HepG2 (cell line): ENCODE data around the gene KIAA2012. TPM values are rescaled to one million over a fixed set of nuclear protein-coding genes. Genes with fewer than 3 reads are reported as not detected.
A peak's percentile ranks its signal among the peaks of the same experiment; 100 is the strongest.

Source experiments
- ATAC-seq: fragments of 200-7000 bp; cut with Tn5 transposase; 3 replicates; pipeline ENCODE4 v1.9.1; 2020; ENCODE audit warnings: mild to moderate bottlenecking, moderate library complexity
- BruUV-seq: library from RNA; stranded (reverse); fragments of 400-500 nt; replicated peaks from 2 replicates; lab custom pipeline; 2021; lab: Mats Ljungman, UMichigan
- CTCF ChIA-PET: fragments of 300-600 bp; formaldehyde crosslinking; extraction: SDS; loops from one replicate; lab custom pipeline; 2021; ENCODE audit warnings: low total read pairs, inconsistent platforms, low intra/inter-chr PET ratio; lab: Yijun Ruan, JAX
- POLR2A ChIA-PET: fragments of 350-600 bp; sonication (Branson Sonifier 250); formaldehyde crosslinking; loops from one replicate; lab custom pipeline; 2020; ENCODE audit warnings: antibody characterized with exemption, inconsistent platforms; lab: Yijun Ruan, JAX
- DNase-seq: peaks from one replicate; pipeline ENCODE4 v3.0.0-alpha.2; 2015; ENCODE audit warnings: low spot score
- FAIRE-seq: peaks from 3 replicates; lab custom pipeline; 2011; peaks lifted over from hg19 to GRCh38; lab: Jason Lieb, UNC
- H2AFZ ChIP-seq: one replicate; pipeline ENCODE4 v1.6.1; 2011; ENCODE audit warnings: low read length, inconsistent platforms
- H3K27ac ChIP-seq: fragments of 300-600 bp; 3 replicates; pipeline ENCODE4 v1.8.0; 2011; ENCODE audit warnings: mixed run types, mild to moderate bottlenecking, mixed read lengths, low read length, inconsistent platforms; ENCODE audit not compliant: insufficient read depth; ENCODE audit errors: extremely low read length
- H3K27me3 ChIP-seq, 2 experiments: fragments of 200-600 bp in 1 of 2; 2 replicates in 1 of 2; 3 replicates in 1 of 2; pipeline versions ENCODE4 v1.6.0 to v1.8.0; 2011; ENCODE audit warnings: low read length in 2 of 2, mild to moderate bottlenecking in 2 of 2, moderate library complexity in 2 of 2, inconsistent platforms in 1 of 2; ENCODE audit not compliant: insufficient read depth in 2 of 2, control insufficient read depth in 1 of 2
- H3K36me3 ChIP-seq, 2 experiments: fragments of 200-600 bp in 1 of 2; replicated peaks in 1 of 2; 2 replicates in 1 of 2; 3 replicates in 1 of 2; pipeline versions ENCODE4 v1.5.1 to v1.8.0; 2011; ENCODE audit warnings: low read length in 2 of 2, inconsistent platforms in 1 of 2; ENCODE audit not compliant: insufficient read depth in 2 of 2, control insufficient read depth in 1 of 2
- H3K4me1 ChIP-seq: 2 replicates; pipeline ENCODE4 v1.5.1; 2012; ENCODE audit warnings: low read length, inconsistent platforms; ENCODE audit not compliant: insufficient read depth
- H3K4me2 ChIP-seq: 2 replicates; pipeline ENCODE4 v1.6.0; 2011; ENCODE audit warnings: low read depth, low read length, inconsistent platforms
- H3K4me3 ChIP-seq, 3 experiments: fragments of 200-600 bp in 1 of 3; sonication (generic), shearing (Covaris generic) in 1 of 3; replicated peaks in 1 of 3; 2 replicates each; pipeline ENCODE4 v1.5.1; 2011 to 2016; ENCODE audit warnings: low read length in 3 of 3, inconsistent platforms in 2 of 3, low read depth in 2 of 3, mild to moderate bottlenecking in 2 of 3, control low read depth in 1 of 3, mixed read lengths in 1 of 3; ENCODE audit not compliant: insufficient read depth in 1 of 3
- H3K79me2 ChIP-seq: one replicate; pipeline ENCODE4 v1.6.1; 2011; ENCODE audit warnings: low read length, inconsistent platforms; ENCODE audit not compliant: insufficient read depth
- H3K9ac ChIP-seq: 2 replicates; pipeline ENCODE4 v1.6.0; 2011; ENCODE audit warnings: mild to moderate bottlenecking, low read depth, low read length, inconsistent platforms; ENCODE audit not compliant: insufficient read depth
- H3K9me3 ChIP-seq: 2 replicates; pipeline ENCODE4 v1.5.1; 2012; ENCODE audit warnings: mild to moderate bottlenecking, low read length
- H4K20me1 ChIP-seq: 2 replicates; pipeline ENCODE4 v1.6.0; 2011; ENCODE audit warnings: inconsistent platforms, mild to moderate bottlenecking, low read length, moderate library complexity; ENCODE audit not compliant: insufficient read depth
- PPARG ChIP-seq: conservative IDR thresholded peaks from 2 replicates; pipeline ENCODE4 v1.6.1; 2016; ENCODE audit warnings: missing biosample characterization, missing genetic modification reagents
- STAG1 ChIP-seq: sonication (generic); formaldehyde crosslinking; IDR thresholded peaks from 2 replicates; pipeline ENCODE4 v1.4.0; 2020; ENCODE audit warnings: missing genetic modification reagents
- TOPORS ChIP-seq: sonication (generic); formaldehyde crosslinking; IDR thresholded peaks from 2 replicates; pipeline ENCODE4 v1.8.0; 2023; ENCODE audit warnings: mild to moderate bottlenecking, missing genetic modification reagents
- WGBS: methylation state at CpG from one replicate; pipeline ENCODE4 v1.1.6; 2017; ENCODE audit warnings: low lambda C conversion rate; 5-methylcytosine and 5-hydroxymethylcytosine counted together
- in situ Hi-C: cut with HindIII; loops from 2 replicates; pipeline ENCODE4 v1.10.0; 2017; ENCODE audit warnings: low pct_unique_long_range_greater_than_20kb; ENCODE audit not compliant: extremely low pct_ligation_motif_present
- intact Hi-C: fragments of 100-400 bp; cut with micrococcal nuclease; formaldehyde crosslinking; loops from one replicate; pipeline ENCODE4 v1.10.0; 2022; ENCODE audit not compliant: unreplicated experiment
- polyA plus RNA-seq, 8 experiments: library from polyadenylated mRNA; depleted of rRNA in 3 of 8; stranded (reverse) in 7 of 8; unstranded in 1 of 8; fragments of >200 nt; fragmentation: Illumina TruSeq in 4 of 8; extraction: Trizol in 4 of 8; gene quantifications; 2 replicates each; pipeline versions ENCODE4 v1.2.1 to v1.2.3, GENCODE V29; 2011 to 2016; ENCODE audit warnings: low read depth in 4 of 8, missing spikeins in 1 of 8, mixed read lengths in 1 of 8; ENCODE audit not compliant: insufficient read depth in 1 of 8
- total RNA-seq, 5 experiments: library from RNA; depleted of rRNA; stranded (reverse); fragments of >200 nt; fragmentation: Illumina TruSeq; extraction: Trizol; gene quantifications; 2 replicates each; pipeline ENCODE4 v1.2.3, GENCODE V29; 2016; ENCODE audit warnings: low read depth in 1 of 5
- TF ChIP-seq, protein P1 (sequence below): sonication (generic); formaldehyde crosslinking; IDR thresholded peaks from 2 replicates; pipeline ENCODE4 v1.4.0; 2020; ENCODE audit warnings: mild to moderate bottlenecking, missing genetic modification reagents, borderline replicate concordance
- TF ChIP-seq, protein P2 (sequence below): sonication (generic); formaldehyde crosslinking; IDR thresholded peaks from 2 replicates; pipeline ENCODE4 v1.5.0; 2020; ENCODE audit warnings: mild to moderate bottlenecking, missing genetic modification reagents, moderate library complexity

Gene KIAA2012
- total and polyA plus RNA-seq, 2 of the 13 experiments (the other 11 are each of a cell fraction or from before 2014, with no cell fraction given), result not detected

DNA sequence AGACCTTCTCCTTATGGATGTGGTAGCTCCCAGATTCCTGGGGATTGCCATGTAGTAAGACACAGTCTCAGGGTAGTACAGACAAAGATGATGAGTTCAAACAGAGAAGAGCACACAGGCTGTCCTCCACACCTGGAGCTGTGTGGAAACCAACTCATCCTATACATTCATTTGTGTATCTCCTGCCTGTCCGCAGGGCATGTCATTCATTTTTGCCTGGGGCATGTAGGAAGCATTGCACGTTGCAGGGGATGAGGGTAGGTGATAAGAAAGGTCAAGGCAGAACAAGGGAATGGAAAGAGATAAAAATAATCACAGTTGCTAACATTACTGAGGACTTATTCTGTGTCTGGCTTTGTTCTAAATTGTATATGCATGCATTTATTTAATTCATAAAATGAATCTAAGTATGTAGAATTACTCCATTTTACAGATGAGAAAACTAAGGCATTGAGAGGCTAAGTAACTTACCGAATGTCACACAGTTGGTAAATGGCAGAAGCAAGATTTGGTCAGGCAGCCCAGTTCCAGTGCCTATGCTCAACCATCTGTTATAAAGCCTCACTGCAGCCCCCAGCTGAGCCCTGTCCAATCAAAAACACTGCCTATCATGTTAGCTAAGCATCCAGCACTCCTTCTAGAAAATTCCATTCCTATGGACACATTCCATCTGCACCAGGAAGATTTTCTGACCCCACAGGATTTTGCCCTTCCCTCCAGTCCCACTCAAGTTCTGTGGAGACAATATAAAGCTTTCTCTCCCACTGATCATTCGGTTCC is 84.3 kb downstream of the KIAA2012 start:
- intact Hi-C loops (no loop called here), in situ Hi-C loops (no loop called here)
- 36% methylated on average over 4 of the region's 4 CpGs for WGBS
- ChIA-PET CTCF (no interaction called here), POLR2A (no interaction called here)
- H3K36me3 ChIP-seq, result no peaks in the 10 kb centered on the region
- no peaks in the 10 kb centered on the region for H3K79me2 ChIP-seq
- no peak overlapping the region for H3K27ac ChIP-seq
- peaks cover 0 to 7% of the 10 kb centered on the region in 2 experiments; a peak in 3 of 5 replicates for H3K27me3 ChIP-seq
- H3K9ac ChIP-seq, result no peak overlapping the region
- BruUV-seq, result no TSS peak
- no peak overlapping the region for H2AFZ ChIP-seq
- no peaks in the 10 kb centered on the region for H4K20me1 ChIP-seq
- no peak for DNase-seq
- no peak for ATAC-seq
- H3K4me3 ChIP-seq, result no peak overlapping the region
- no peak for TF ChIP-seq PPARG
- TF ChIP-seq TOPORS (CRISPR knock-in tag), result no peak
- H3K4me2 ChIP-seq, result no peak overlapping the region
- H3K4me1 ChIP-seq, result no peaks in the 10 kb centered on the region
- H3K9me3 ChIP-seq, result no peaks in the 10 kb centered on the region
- FAIRE-seq, result no peak

DNA sequence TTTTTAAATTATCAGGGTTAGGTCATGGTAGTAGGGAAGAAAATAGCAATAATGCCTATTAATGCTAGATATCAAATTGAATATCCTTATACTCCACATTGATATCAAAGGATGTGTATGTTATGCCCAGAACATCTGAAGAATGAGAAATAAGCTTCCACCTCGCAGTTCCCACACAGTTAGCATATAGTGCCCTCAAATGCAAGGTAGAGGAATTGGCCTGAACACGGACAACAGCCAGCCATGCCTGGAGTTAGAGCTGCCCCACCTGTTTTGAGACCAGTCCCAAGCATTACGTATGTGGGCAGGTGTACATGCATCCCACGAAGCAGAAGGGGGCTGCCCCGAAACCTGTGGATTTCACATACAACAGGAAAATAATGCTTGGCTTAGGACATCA is 85.7 kb downstream of the KIAA2012 start:
- 5% methylated on average over 5 of the region's 5 CpGs for WGBS

More for the DNA sequence above, 85.7 kb downstream of the KIAA2012 start:
- FAIRE-seq, result no peak
- Histone ChIP-seq H3K4me2 (no peak overlapping the region), H3K9ac (no peak overlapping the region), H3K4me1 (no peaks in the 10 kb centered on the region), H3K36me3 (no peaks in the 10 kb centered on the region), H3K9me3 (no peaks in the 10 kb centered on the region), H3K79me2 (no peaks in the 10 kb centered on the region), H4K20me1 (no peaks in the 10 kb centered on the region), H3K27ac (no peak overlapping the region), H3K27me3 (peaks cover 0 to 7% of the 10 kb centered on the region in 2 experiments; a peak in 2 of 5 replicates), H3K4me3 (no peak overlapping the region)
- DNase-seq, result no peak
- intact Hi-C loops, result no loop called here
- no TSS peak for BruUV-seq
- peak; percentile 73 for ATAC-seq
- CTCF ChIA-PET, result interaction anchor here (0.5 kb wide), 1 partner anchor 60 kb away, joined by 3 read pairs; no protein-coding TSS in a partner anchor
- POLR2A ChIA-PET, result no interaction called here
- TF ChIP-seq, protein P1, sequence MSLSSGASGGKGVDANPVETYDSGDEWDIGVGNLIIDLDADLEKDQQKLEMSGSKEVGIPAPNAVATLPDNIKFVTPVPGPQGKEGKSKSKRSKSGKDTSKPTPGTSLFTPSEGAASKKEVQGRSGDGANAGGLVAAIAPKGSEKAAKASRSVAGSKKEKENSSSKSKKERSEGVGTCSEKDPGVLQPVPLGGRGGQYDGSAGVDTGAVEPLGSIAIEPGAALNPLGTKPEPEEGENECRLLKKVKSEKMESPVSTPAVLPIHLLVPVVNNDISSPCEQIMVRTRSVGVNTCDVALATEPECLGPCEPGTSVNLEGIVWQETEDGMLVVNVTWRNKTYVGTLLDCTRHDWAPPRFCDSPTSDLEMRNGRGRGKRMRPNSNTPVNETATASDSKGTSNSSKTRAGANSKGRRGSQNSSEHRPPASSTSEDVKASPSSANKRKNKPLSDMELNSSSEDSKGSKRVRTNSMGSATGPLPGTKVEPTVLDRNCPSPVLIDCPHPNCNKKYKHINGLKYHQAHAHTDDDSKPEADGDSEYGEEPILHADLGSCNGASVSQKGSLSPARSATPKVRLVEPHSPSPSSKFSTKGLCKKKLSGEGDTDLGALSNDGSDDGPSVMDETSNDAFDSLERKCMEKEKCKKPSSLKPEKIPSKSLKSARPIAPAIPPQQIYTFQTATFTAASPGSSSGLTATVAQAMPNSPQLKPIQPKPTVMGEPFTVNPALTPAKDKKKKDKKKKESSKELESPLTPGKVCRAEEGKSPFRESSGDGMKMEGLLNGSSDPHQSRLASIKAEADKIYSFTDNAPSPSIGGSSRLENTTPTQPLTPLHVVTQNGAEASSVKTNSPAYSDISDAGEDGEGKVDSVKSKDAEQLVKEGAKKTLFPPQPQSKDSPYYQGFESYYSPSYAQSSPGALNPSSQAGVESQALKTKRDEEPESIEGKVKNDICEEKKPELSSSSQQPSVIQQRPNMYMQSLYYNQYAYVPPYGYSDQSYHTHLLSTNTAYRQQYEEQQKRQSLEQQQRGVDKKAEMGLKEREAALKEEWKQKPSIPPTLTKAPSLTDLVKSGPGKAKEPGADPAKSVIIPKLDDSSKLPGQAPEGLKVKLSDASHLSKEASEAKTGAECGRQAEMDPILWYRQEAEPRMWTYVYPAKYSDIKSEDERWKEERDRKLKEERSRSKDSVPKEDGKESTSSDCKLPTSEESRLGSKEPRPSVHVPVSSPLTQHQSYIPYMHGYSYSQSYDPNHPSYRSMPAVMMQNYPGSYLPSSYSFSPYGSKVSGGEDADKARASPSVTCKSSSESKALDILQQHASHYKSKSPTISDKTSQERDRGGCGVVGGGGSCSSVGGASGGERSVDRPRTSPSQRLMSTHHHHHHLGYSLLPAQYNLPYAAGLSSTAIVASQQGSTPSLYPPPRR (CRISPR knock-in tag), result no peak
- TF ChIP-seq, protein P2, sequence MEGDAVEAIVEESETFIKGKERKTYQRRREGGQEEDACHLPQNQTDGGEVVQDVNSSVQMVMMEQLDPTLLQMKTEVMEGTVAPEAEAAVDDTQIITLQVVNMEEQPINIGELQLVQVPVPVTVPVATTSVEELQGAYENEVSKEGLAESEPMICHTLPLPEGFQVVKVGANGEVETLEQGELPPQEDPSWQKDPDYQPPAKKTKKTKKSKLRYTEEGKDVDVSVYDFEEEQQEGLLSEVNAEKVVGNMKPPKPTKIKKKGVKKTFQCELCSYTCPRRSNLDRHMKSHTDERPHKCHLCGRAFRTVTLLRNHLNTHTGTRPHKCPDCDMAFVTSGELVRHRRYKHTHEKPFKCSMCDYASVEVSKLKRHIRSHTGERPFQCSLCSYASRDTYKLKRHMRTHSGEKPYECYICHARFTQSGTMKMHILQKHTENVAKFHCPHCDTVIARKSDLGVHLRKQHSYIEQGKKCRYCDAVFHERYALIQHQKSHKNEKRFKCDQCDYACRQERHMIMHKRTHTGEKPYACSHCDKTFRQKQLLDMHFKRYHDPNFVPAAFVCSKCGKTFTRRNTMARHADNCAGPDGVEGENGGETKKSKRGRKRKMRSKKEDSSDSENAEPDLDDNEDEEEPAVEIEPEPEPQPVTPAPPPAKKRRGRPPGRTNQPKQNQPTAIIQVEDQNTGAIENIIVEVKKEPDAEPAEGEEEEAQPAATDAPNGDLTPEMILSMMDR (CRISPR knock-in tag), result peak; percentile 58
- TF ChIP-seq STAG1 (CRISPR knock-in tag), result peak; percentile 57
- TF ChIP-seq, all 625 proteins: peak for 2
- H2AFZ ChIP-seq, result no peak overlapping the region
- in situ Hi-C loops, result no loop called here
